BLaER1 (cell line): Measurements from ENCODE around the gene CORO1C.
"Not testable (repeated sequence)": the region's sequence is repeated elsewhere in the genome, so short reads cannot be mapped to it uniquely, and the experiment has no call there.

Source experiments
- H3K27ac ChIP-seq: shearing (Covaris generic); formaldehyde crosslinking; 2 replicates; pipeline ENCODE4 v1.8.1; 2022
- H3K27me3 ChIP-seq: shearing (Covaris generic); formaldehyde crosslinking; 2 replicates; pipeline ENCODE4 v1.8.1; 2022
- H3K36me3 ChIP-seq: shearing (Covaris generic); formaldehyde crosslinking; 2 replicates; pipeline ENCODE4 v1.8.1; 2022
- H3K4me1 ChIP-seq: shearing (Covaris generic); formaldehyde crosslinking; 2 replicates; pipeline ENCODE4 v1.8.1; 2022
- H3K4me2 ChIP-seq: shearing (Covaris generic); formaldehyde crosslinking; 2 replicates; pipeline ENCODE4 v1.8.1; 2022
- H3K4me3 ChIP-seq: shearing (Covaris generic); formaldehyde crosslinking; 2 replicates; pipeline ENCODE4 v1.8.1; 2022
- H3K9ac ChIP-seq: shearing (Covaris generic); formaldehyde crosslinking; 2 replicates; pipeline ENCODE4 v1.8.1; 2022
- H3K9me3 ChIP-seq: shearing (Covaris generic); formaldehyde crosslinking; 2 replicates; pipeline ENCODE4 v1.8.1; 2022
- H4K20me1 ChIP-seq: shearing (Covaris generic); formaldehyde crosslinking; 2 replicates; pipeline ENCODE4 v1.8.1; 2022
- Cebpa-rat ChIP-seq: shearing (Covaris generic); IDR thresholded peaks from 2 replicates; pipeline ENCODE4 v1.8.1; 2022

The CORO1C gene

DNA sequence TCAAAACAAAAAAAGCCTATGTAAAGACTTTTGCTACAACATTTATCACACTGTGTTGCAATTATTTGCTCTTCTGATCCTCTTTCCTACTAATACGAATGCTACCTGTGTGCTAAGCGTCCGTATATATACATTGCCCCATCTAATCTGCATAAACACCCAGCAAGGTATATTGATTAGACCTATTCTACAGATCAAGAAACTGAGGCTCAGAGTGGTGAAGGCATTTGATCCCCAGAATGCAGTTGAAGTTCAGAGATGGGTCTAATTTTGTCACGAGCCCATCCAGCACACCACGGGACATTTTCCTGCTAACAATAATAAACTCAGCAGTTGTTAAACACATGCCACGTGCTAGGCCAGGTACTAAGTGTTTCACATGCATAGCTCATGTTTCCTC lies 25.1 kb upstream of the CORO1C start:
- Histone ChIP-seq H3K27ac (no peak overlapping the region), H3K9me3 (no peaks in the 10 kb centered on the region), H3K9ac (no peak overlapping the region), H3K4me1 (no peaks in the 10 kb centered on the region; the same call in 1 of the 2 replicates), H3K4me2 (no peak overlapping the region), H3K4me3 (no peak overlapping the region), H4K20me1 (no peaks in the 10 kb centered on the region), H3K36me3 (no peaks in the 10 kb centered on the region), H3K27me3 (no peaks in the 10 kb centered on the region)
- no peak for TF ChIP-seq Cebpa-rat

DNA sequence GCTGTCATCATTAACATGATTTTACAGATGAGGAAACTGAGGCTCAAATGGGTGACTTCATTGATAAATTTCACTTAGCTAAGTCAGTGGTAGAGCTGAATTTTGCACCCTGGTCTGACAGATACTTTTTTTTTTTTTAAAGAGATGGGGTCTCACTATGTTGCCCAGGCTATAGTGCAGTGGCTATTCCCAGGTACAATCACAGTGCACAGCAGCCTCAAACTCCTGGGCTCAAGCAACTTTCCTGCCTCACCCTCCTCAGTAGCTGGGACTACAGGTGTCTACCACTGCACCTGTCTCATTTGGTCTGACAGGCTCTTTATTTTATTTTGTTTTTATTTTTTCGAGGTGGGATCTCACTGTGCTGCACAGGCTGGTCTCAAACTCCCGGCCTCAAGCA lies 24.2 kb upstream of the CORO1C start:
- Histone ChIP-seq H4K20me1 (no peaks in the 10 kb centered on the region), H3K9me3 (no peaks in the 10 kb centered on the region), H3K4me2 (no peak overlapping the region), H3K4me3 (no peak overlapping the region), H3K36me3 (no peaks in the 10 kb centered on the region), H3K4me1 (no peaks in the 10 kb centered on the region; the same call in 1 of the 2 replicates), H3K27me3 (no peaks in the 10 kb centered on the region), H3K9ac (no peak overlapping the region), H3K27ac (no peak overlapping the region)
- no peak for TF ChIP-seq Cebpa-rat

DNA sequence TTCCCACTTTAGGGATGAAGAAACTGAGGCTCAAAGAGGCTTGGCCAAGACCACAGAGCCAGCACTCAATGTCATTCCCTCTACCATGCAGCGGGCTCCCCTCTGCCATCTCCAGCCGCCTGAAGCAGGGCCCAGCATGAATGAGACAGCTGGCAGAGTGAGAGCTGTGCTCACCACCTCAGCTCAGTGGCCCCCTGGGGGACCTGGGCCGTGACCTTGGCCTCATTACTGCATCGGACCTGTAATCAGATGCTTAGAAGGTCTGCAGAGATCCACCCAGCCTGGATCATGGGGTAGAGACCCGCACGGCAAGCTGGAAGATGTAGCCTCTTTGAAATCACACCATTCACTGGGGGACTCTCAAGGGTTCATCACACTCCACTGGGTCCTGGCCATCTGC lies 22.7 kb upstream of the CORO1C start:
- no peak overlapping the region for H3K9ac ChIP-seq
- no peaks in the 10 kb centered on the region for H4K20me1 ChIP-seq
- no peak overlapping the region for H3K4me3 ChIP-seq
- H3K27ac ChIP-seq: no peak overlapping the region
- TF ChIP-seq Cebpa-rat: no peak
- no peaks in the 10 kb centered on the region; the same call in 1 of the 2 replicates for H3K4me1 ChIP-seq
- H3K4me2 ChIP-seq: no peak overlapping the region
- no peaks in the 10 kb centered on the region for H3K36me3 ChIP-seq
- H3K9me3 ChIP-seq: no peaks in the 10 kb centered on the region
- H3K27me3 ChIP-seq: no peaks in the 10 kb centered on the region

DNA sequence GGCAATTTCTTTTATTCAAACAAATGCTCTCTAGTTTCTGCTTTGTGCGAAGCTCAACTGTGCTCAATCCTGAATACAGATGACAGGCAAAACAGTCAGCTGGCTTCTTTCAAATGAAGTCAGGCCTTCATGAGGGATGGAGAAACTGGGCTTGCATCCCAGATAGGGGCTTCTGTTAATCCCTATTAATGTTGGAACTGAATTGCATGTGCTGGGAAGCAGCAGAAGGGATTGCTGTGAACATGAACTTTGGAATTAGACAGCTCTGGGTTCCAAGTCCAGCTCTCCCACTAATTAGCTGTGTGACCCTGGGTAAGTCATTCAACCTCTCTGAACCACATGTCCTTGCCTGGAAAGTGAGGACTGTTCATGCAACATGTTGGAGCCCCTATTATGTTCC lies 21.1 kb upstream of the CORO1C start:
- Histone ChIP-seq H3K36me3 (no peaks in the 10 kb centered on the region), H3K4me2 (no peak overlapping the region), H3K4me1 (no peaks in the 10 kb centered on the region; the same call in 1 of the 2 replicates), H3K4me3 (no peak overlapping the region), H3K27ac (no peak overlapping the region), H3K9me3 (no peaks in the 10 kb centered on the region), H3K9ac (no peak overlapping the region), H3K27me3 (no peaks in the 10 kb centered on the region), H4K20me1 (no peaks in the 10 kb centered on the region)
- TF ChIP-seq Cebpa-rat: no peak

DNA sequence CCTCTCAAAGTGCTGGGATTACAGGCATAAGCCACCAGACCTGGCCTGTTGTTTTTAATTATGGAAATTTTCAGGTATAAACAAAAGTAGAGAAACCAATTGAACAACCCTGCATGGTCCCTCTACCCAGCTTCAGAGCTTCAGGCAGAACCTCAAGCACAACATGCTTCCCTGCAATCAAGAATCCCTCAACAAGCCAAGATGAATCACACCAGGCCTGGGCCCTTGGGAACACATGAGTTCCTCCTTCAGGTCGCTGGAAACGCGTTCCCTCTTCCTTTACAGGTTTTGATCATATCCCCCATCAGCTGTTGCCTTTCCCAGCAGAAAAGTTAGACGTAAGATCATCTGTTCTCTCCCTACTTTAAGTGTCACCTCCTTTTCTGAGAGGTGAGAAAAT lies 20.5 kb upstream of the CORO1C start:
- no peak overlapping the region for H3K9ac ChIP-seq
- H4K20me1 ChIP-seq: no peaks in the 10 kb centered on the region
- TF ChIP-seq Cebpa-rat: no peak
- no peaks in the 10 kb centered on the region for H3K27me3 ChIP-seq
- H3K36me3 ChIP-seq: no peaks in the 10 kb centered on the region
- H3K9me3 ChIP-seq: no peaks in the 10 kb centered on the region
- H3K4me1 ChIP-seq: no peaks in the 10 kb centered on the region; the same call in 1 of the 2 replicates
- no peak overlapping the region for H3K4me3 ChIP-seq
- no peak overlapping the region for H3K27ac ChIP-seq
- H3K4me2 ChIP-seq: no peak overlapping the region

DNA sequence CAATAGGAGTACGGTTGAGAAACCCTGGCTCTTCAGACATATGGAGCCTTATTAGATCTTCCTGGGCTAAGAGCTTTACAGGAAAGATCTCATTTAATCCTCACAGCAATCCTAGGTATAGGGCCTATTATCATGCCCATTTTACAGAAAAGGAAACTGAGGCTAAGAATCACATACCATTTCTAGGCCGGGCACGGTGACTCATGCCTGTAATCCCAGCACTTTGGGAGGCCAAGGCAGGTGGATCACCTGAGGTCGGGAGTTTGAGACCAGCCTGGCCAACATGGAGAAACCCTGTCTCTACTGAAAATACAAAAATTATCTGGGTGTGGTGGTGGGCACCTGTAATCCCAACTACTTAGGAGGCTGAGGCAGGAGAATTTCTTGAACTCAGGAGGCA lies 19.7 kb upstream of the CORO1C start:
- not testable (repeated sequence) for H3K27me3 ChIP-seq, H3K27ac ChIP-seq

DNA sequence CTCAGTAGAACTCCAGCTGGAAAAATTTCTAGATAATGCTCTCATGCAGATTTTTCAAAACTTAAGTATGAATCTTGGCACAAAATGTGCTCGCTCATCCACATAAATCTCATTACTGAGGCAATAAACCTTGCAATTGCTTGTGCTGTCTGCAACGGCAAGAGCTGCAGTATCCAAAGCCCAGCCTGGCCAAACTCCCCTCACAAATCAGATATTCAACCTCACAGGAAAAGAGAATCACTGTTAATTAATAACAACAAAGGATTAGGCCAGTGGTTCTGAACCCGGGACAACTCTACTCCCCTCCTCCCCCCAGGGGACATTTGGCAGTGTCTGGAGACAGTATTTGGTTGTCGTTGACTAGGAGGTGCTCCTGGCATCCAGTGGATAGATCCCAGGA lies 19.2 kb upstream of the CORO1C start:
- no peaks in the 10 kb centered on the region for H3K36me3 ChIP-seq
- no peaks in the 10 kb centered on the region for H3K27me3 ChIP-seq
- H3K4me3 ChIP-seq: no peak overlapping the region
- no peak overlapping the region for H3K27ac ChIP-seq
- no peak overlapping the region for H3K9ac ChIP-seq
- no peaks in the 10 kb centered on the region for H4K20me1 ChIP-seq
- H3K4me2 ChIP-seq: no peak overlapping the region
- no peaks in the 10 kb centered on the region; the same call in 1 of the 2 replicates for H3K4me1 ChIP-seq
- TF ChIP-seq Cebpa-rat: no peak
- no peaks in the 10 kb centered on the region for H3K9me3 ChIP-seq

More for the DNA sequence above, 19.7 kb upstream of the CORO1C start:
- H3K9me3 ChIP-seq, H3K4me1 ChIP-seq, H3K9ac ChIP-seq, H4K20me1 ChIP-seq, H3K4me3 ChIP-seq, H3K4me2 ChIP-seq, H3K36me3 ChIP-seq: not testable (repeated sequence)

DNA sequence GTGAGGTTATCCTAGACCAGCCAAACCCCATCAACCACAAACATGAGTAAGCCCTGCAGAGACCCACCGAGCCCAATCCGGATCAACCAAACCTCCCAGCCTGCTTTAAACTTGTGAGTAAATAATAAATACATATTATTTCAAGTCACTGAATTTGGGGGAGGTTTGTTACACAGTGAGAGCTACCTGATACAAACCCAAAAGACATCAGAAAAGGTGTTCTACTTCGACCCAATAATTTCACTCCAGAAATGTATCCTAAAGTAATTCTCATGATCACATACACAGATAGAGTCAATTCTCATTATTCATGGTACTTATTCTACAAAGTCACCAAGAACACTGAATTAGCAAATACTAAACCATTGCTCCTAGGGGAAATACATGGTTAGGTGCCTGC lies 16.2 kb upstream of the CORO1C start:
- H3K36me3 ChIP-seq: no peaks in the 10 kb centered on the region
- no peaks in the 10 kb centered on the region for H3K27me3 ChIP-seq
- no peak overlapping the region for H3K9ac ChIP-seq
- H4K20me1 ChIP-seq: no peaks in the 10 kb centered on the region
- H3K4me2 ChIP-seq: no peak overlapping the region
- TF ChIP-seq Cebpa-rat: no peak
- no peak overlapping the region for H3K4me3 ChIP-seq
- no peak overlapping the region for H3K27ac ChIP-seq
- no peaks in the 10 kb centered on the region; the same call in 1 of the 2 replicates for H3K4me1 ChIP-seq
- no peaks in the 10 kb centered on the region for H3K9me3 ChIP-seq

DNA sequence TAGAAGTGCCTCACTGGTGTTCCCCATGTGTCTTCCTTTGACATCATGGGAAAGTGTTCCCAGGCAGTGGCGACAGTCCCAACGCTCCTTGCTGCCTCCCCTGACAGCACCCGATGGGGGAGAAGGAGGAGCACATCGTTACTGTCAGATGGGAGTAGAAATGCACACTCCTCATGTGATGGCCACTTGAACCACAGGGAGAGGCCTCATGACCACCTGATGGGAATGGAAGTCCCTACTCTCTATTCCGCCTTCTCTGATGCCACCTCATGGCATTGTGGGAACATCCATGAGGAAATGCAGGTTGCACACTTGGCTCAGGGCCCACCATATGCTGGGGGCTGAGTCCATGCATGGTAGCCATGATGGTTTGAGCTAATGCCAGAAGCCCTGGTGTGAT lies 14.3 kb upstream of the CORO1C start:
- H3K9me3 ChIP-seq: no peaks in the 10 kb centered on the region
- TF ChIP-seq Cebpa-rat: no peak
- no peak overlapping the region for H3K27ac ChIP-seq
- H3K4me2 ChIP-seq: no peak overlapping the region
- H3K9ac ChIP-seq: no peak overlapping the region
- H3K4me3 ChIP-seq: no peak overlapping the region
- no peaks in the 10 kb centered on the region for H4K20me1 ChIP-seq
- no peaks in the 10 kb centered on the region for H3K27me3 ChIP-seq
- no peaks in the 10 kb centered on the region for H3K36me3 ChIP-seq
- H3K4me1 ChIP-seq: no peaks in the 10 kb centered on the region; the same call in 1 of the 2 replicates

DNA sequence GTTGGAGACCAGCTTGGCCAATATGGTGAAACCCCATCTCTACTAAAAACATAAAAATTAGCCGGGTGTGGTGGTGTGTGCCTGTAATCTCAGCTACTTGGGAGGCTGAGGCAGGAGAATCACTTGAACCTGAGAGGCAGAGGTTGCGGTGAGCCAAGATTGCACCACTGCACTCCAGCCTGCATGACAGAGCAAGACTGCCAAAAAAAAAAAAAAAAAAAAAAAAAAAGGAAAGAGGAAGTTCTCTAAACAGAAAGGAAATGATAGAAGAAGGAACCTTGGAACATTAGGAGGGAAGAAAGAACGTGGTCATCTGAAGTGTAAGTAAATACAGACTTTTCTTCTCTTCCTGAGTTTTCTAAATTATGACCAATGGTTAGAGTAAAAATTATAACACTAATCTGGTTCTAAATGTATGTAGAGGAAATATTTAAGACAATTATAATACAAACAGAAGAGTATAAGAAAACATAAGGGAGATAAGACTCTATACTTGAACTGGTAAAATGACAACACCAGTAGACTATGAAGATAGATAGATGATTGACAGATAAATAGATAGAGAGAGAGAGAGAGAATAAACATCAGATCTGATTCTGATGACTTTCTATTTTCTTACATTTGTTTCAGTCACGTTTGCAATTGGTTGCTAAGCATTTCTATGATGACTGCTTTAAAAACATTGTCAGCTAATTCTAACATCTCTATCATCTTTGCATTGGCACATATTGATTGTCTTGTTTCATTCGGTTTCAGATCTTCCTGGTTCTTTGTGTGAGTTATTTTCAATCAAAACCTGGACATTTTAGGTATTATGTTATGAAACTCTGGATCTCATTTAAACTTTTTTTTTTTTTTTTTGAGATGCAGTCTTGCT lies 12.9 kb upstream of the CORO1C start:
- no peak overlapping the region for H3K4me2 ChIP-seq
- H3K27me3 ChIP-seq: no peaks in the 10 kb centered on the region
- no peaks in the 10 kb centered on the region for H4K20me1 ChIP-seq
- no peak overlapping the region for H3K4me3 ChIP-seq
- H3K9me3 ChIP-seq: no peaks in the 10 kb centered on the region
- H3K4me1 ChIP-seq: peaks cover 6% of the 10 kb centered on the region; the same call in 1 of the 2 replicates
- no peaks in the 10 kb centered on the region for H3K36me3 ChIP-seq
- no peak overlapping the region for H3K9ac ChIP-seq
- no peak for TF ChIP-seq Cebpa-rat
- H3K27ac ChIP-seq: no peak overlapping the region
